ENCODE data around the gene TBC1D22A.

GRCh38 chr22:47018010-47018910 lies 255.8 kb downstream of the TBC1D22A start:
- TF ChIP-seq POLR2AphosphoS5 (IDR thresholded peaks at IDR 0.05) (no peak), CTCF (IDR thresholded peaks at IDR 0.05) (no peak), POLR2A (IDR thresholded peaks at IDR 0.05) (no peak)

Measured in upper lobe of left lung (tissue), 4 donors.